Inflammatory macrophage treated with lipopolysaccharide for 4 hours (primary cell): ENCODE data around the gene VWA5B1.
"Not testable (repeated sequence)": the region's sequence is repeated elsewhere in the genome, so short reads cannot be mapped to it uniquely, and the experiment has no call there.

Experiments
- DNase-seq: peaks from one replicate; pipeline ENCODE4 v3.0.0-alpha.2; 2020

The VWA5B1 gene

GRCh38 chr1:20280341-20280740 is 10.3 kb upstream of the VWA5B1 start:
- DNase-seq = no peak

- no peak for DNase-seq
Measured at GRCh38 chr1:20280906-20281305, 9.8 kb upstream of the VWA5B1 start.

- no peak for DNase-seq
Measured at GRCh38 chr1:20281801-20282200, 8.9 kb upstream of the VWA5B1 start.

GRCh38 chr1:20282533-20282932 is 8.1 kb upstream of the VWA5B1 start:
- DNase-seq = no peak

- no peak for DNase-seq
Measured at GRCh38 chr1:20284046-20284445, 6.6 kb upstream of the VWA5B1 start.

GRCh38 chr1:20284625-20285024 is 6.0 kb upstream of the VWA5B1 start:
- DNase-seq = no peak

GRCh38 chr1:20285510-20285909 is 5.2 kb upstream of the VWA5B1 start:
- DNase-seq = no peak

GRCh38 chr1:20287696-20288095 is 3.0 kb upstream of the VWA5B1 start:
- DNase-seq = not testable (repeated sequence)

- DNase-seq = no peak
Measured at GRCh38 chr1:20291645-20292084, 990 bp downstream of the VWA5B1 start.

- DNase-seq = no peak
Measured at GRCh38 chr1:20298626-20299025, 8.0 kb downstream of the VWA5B1 start.

GRCh38 chr1:20301463-20302107 is 10.9 kb downstream of the VWA5B1 start:
- DNase-seq = no peak

GRCh38 chr1:20302108-20302471 is 11.4 kb downstream of the VWA5B1 start:
- DNase-seq = no peak

GRCh38 chr1:20307026-20307425 is 16.4 kb downstream of the VWA5B1 start:
- DNase-seq = no peak

- no peak for DNase-seq
Measured at GRCh38 chr1:20308569-20308968, 17.9 kb downstream of the VWA5B1 start.

- DNase-seq = no peak
Measured at GRCh38 chr1:20311289-20311688, 20.6 kb downstream of the VWA5B1 start.

- no peak for DNase-seq
Measured at GRCh38 chr1:20312310-20312709, 21.6 kb downstream of the VWA5B1 start.

- no peak for DNase-seq
Measured at GRCh38 chr1:20312818-20313217, 22.1 kb downstream of the VWA5B1 start.

- DNase-seq = no peak
Measured at GRCh38 chr1:20317471-20317870, 26.8 kb downstream of the VWA5B1 start.

- no peak for DNase-seq
Measured at GRCh38 chr1:20318521-20318920, 27.8 kb downstream of the VWA5B1 start.

- no peak for DNase-seq
Measured at GRCh38 chr1:20318971-20319370, 28.3 kb downstream of the VWA5B1 start.

GRCh38 chr1:20319456-20320220 is 29.0 kb downstream of the VWA5B1 start:
- no peak for DNase-seq

- DNase-seq = no peak
Measured at GRCh38 chr1:20320704-20321103, 30.0 kb downstream of the VWA5B1 start.

GRCh38 chr1:20321573-20321972 is 30.9 kb downstream of the VWA5B1 start:
- no peak for DNase-seq

GRCh38 chr1:20322081-20322824 is 31.6 kb downstream of the VWA5B1 start:
- peak; percentile 47 for DNase-seq
